Hepatocyte (in vitro differentiated cells): ENCODE data around the gene ONECUT3.

ENCODE experiments used
- CTCF ChIP-seq: fragments of 200-600 bp; sonication (generic); IDR thresholded peaks from 2 replicates; pipeline ENCODE4 v1.5.1; 2016; ENCODE audit warnings: antibody characterized with exemption, mild to moderate bottlenecking; ENCODE audit not compliant: poor library complexity
- EZH2phosphoT487 ChIP-seq: fragments of 200-600 bp; sonication (generic); IDR thresholded peaks from one replicate; pipeline ENCODE4 v1.6.1; 2018; ENCODE audit warnings: antibody characterized with exemption, mild to moderate bottlenecking, low read depth, moderate library complexity; ENCODE audit not compliant: unreplicated experiment, severe bottlenecking

GRCh38 chr19:1822210-1822609, 68.9 kb downstream of the ONECUT3 start:
- TF ChIP-seq EZH2phosphoT487: no peak
- no peak for TF ChIP-seq CTCF
